Liver (tissue), 9 donors: Measurements from ENCODE around the gene KCTD2. TPM values are rescaled to one million over a fixed set of nuclear protein-coding genes. Genes with fewer than 3 reads are reported as not detected.

Experiments used
- DNase-seq: peaks from one replicate; pipeline ENCODE4 v3.0.0-alpha.2; 2017; ENCODE audit warnings: low spot score
- H3K27ac ChIP-seq, 2 donors: one replicate each; pipeline ENCODE4 v1.7.0; 2013; ENCODE audit warnings: inconsistent platforms in 2 of 2, low read length in 2 of 2, control low read depth in 1 of 2, low read depth in 1 of 2, mild to moderate bottlenecking in 1 of 2
- H3K27me3 ChIP-seq, 4 donors: one replicate each; pipeline versions ENCODE4 v1.6.1 to v1.7.0; 2013; ENCODE audit warnings: low read length in 3 of 4, inconsistent platforms in 1 of 4, mild to moderate bottlenecking in 1 of 4, moderate library complexity in 1 of 4; ENCODE audit not compliant: control insufficient read depth in 4 of 4, insufficient read depth in 4 of 4
- H3K36me3 ChIP-seq, 4 donors: one replicate each; pipeline versions ENCODE4 v1.6.1 to v1.7.0; 2013; ENCODE audit warnings: low read length in 3 of 4, mild to moderate bottlenecking in 3 of 4, low read depth in 1 of 4, moderate library complexity in 1 of 4; ENCODE audit not compliant: control insufficient read depth in 4 of 4, insufficient read depth in 3 of 4
- H3K4me1 ChIP-seq, 4 donors: one replicate each; pipeline versions ENCODE4 v1.6.1 to v1.7.0; 2013; ENCODE audit warnings: low read length in 3 of 4, mild to moderate bottlenecking in 3 of 4, moderate library complexity in 1 of 4; ENCODE audit not compliant: control insufficient read depth in 4 of 4, insufficient read depth in 4 of 4
- H3K4me3 ChIP-seq, 3 donors: one replicate each; pipeline versions ENCODE4 v1.6.1 to v1.7.0; 2013; ENCODE audit warnings: low read length in 3 of 3, control low read depth in 1 of 3, low read depth in 1 of 3, mild to moderate bottlenecking in 1 of 3
- H3K9ac ChIP-seq, 2 donors: one replicate each; pipeline ENCODE4 v1.7.0; 2013; ENCODE audit warnings: low read length in 2 of 2, mild to moderate bottlenecking in 2 of 2, moderate library complexity in 2 of 2, control low read depth in 1 of 2, low read depth in 1 of 2
- H3K9me3 ChIP-seq, 4 donors: one replicate each; pipeline versions ENCODE4 v1.6.1 to v1.7.0; 2013; ENCODE audit warnings: low read length in 3 of 4; ENCODE audit not compliant: control insufficient read depth in 4 of 4
- CTCF ChIP-seq: fragments of 150-350 bp; IDR thresholded peaks from 2 replicates; pipeline ENCODE4 v1.5.1; 2017; ENCODE audit warnings: improper control_type of control experiment, low read depth, low read length; ENCODE audit not compliant: missing input control
- EGR1 ChIP-seq, 2 donors: IDR thresholded peaks; 2 replicates each; pipeline ENCODE4 v1.6.1; 2016 to 2018; ENCODE audit warnings: antibody characterized with exemption in 2 of 2, low read depth in 2 of 2
- FOXA2 ChIP-seq: IDR thresholded peaks from 2 replicates; pipeline ENCODE4 v1.6.1; 2016; ENCODE audit warnings: antibody characterized with exemption
- GABPA ChIP-seq, 2 donors: IDR thresholded peaks in 1 of 2; conservative IDR thresholded peaks in 1 of 2; 2 replicates each; pipeline ENCODE4 v1.6.1; 2016; ENCODE audit warnings: antibody characterized with exemption in 2 of 2, mild to moderate bottlenecking in 1 of 2, moderate library complexity in 1 of 2
- HNF4A ChIP-seq, 2 donors: conservative IDR thresholded peaks; 2 replicates each; pipeline ENCODE4 v1.6.1; 2016; ENCODE audit warnings: antibody characterized with exemption in 2 of 2, mild to moderate bottlenecking in 2 of 2
- JUND ChIP-seq, 2 donors: IDR thresholded peaks; 2 replicates each; pipeline ENCODE4 v1.6.1; 2016; ENCODE audit warnings: antibody characterized with exemption in 2 of 2
- MAX ChIP-seq: IDR thresholded peaks from 2 replicates; pipeline ENCODE4 v1.6.1; 2016; ENCODE audit warnings: antibody characterized with exemption
- NR2F2 ChIP-seq: IDR thresholded peaks from 2 replicates; pipeline ENCODE4 v1.6.1; 2016; ENCODE audit warnings: antibody characterized with exemption
- SP1 ChIP-seq: IDR thresholded peaks from 2 replicates; pipeline ENCODE4 v1.6.1; 2018; ENCODE audit warnings: antibody characterized with exemption, mild to moderate bottlenecking
- TAF1 ChIP-seq: conservative IDR thresholded peaks from 2 replicates; pipeline ENCODE4 v1.6.1; 2016; ENCODE audit warnings: antibody characterized with exemption, mild to moderate bottlenecking
- ZBTB33 ChIP-seq: IDR thresholded peaks from 2 replicates; pipeline ENCODE4 v1.6.1; 2016; ENCODE audit warnings: antibody characterized with exemption
- WGBS: extraction: QIAGEN DNeasy Blood & Tissue Kit; methylation state at CpG from one replicate; pipeline ENCODE4 v1.1.7; 2013; 5-methylcytosine and 5-hydroxymethylcytosine counted together
- polyA plus RNA-seq, 2 donors: library from polyadenylated mRNA; stranded (reverse) in 1 of 2; unstranded in 1 of 2; fragments of 200-250 nt in 1 of 2; fragments of >200 nt in 1 of 2; fragmentation: Nextera tagmentation in 1 of 2; extraction: Ambion mirVana in 1 of 2; gene quantifications; one replicate each; pipeline versions ENCODE4 v1.2.1 to v1.2.3, GENCODE V29; 2013 to 2015
- total RNA-seq, 2 donors: library from RNA; depleted of rRNA; stranded (reverse); fragments of >200 nt; gene quantifications; one replicate each; pipeline ENCODE4 v1.2.3, GENCODE V29; 2014
- TF ChIP-seq, protein P1 (sequence below): IDR thresholded peaks from 2 replicates; pipeline ENCODE4 v1.6.1; 2016; ENCODE audit warnings: antibody characterized with exemption
- donor health status: healthy.
- donor health status: healthy.
- donor health status: healthy.
- donor health status: healthy.
- donor health status: healthy.

Gene KCTD2
- total and polyA plus RNA-seq, 4 donors = 2.4 to 8.2 (median 6.4) TPM

DNA sequence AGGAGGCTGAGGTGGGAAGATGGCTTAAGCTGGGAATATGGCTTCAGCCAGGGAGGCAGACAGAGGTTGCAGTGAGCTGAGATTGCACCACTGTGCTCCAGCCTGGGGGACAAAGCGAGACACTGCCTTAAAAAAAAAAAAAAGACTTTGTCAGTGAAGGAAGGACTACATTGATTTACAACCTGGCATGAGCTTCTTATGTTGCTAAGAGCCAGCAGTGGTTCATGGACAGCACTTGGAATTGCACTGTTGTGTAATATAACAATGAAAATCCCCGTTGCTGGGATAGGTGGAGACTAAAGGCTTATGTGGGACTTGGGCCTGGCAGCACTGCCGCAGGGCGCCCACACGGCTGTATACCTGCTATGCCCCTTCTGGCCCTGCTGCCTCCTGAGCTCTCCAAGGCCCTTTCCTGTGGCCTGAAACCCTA, 26.6 kb downstream of the KCTD2 start (continued):
- TF ChIP-seq SP1 = no peak
- TF ChIP-seq GABPA (IDR thresholded peaks at IDR 0.05 in 1 of 2, conservative IDR thresholded peaks at IDR 0.05 in 1 of 2) = no peak
- TF ChIP-seq MAX = no peak
- TF ChIP-seq, protein P1, sequence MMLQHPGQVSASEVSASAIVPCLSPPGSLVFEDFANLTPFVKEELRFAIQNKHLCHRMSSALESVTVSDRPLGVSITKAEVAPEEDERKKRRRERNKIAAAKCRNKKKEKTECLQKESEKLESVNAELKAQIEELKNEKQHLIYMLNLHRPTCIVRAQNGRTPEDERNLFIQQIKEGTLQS = no peak
- no peak for TF ChIP-seq HNF4A (conservative IDR thresholded peaks at IDR 0.05)

- H3K27me3 ChIP-seq = no peaks in the 10 kb centered on the region
- H3K4me1 ChIP-seq = peaks cover 3 to 44% (median 39%) of the 10 kb centered on the region in 4 donors
- no peaks in the 10 kb centered on the region for H3K9me3 ChIP-seq
- H3K36me3 ChIP-seq = no peaks in the 10 kb centered on the region
- H3K9ac ChIP-seq = no peak overlapping the region
- H3K4me3 ChIP-seq = no peak overlapping the region
- DNase-seq = no peak
- whole genome bisulfite sequencing = 86% methylated on average over 14 of the region's 14 CpGs
- H3K27ac ChIP-seq = no peak overlapping the region
- no peak for TF ChIP-seq ZBTB33
- TF ChIP-seq, protein P1 = no peak
- TF ChIP-seq TAF1 = no peak
- no peak for TF ChIP-seq EGR1 (IDR thresholded peaks at IDR 0.05; ENCODE audit: low read depth in 2 of 2)
These were observed 27.5 kb downstream of the KCTD2 start for GRCh38 chr17:75074532-75074931.

GRCh38 chr17:75075597-75076336, 28.7 kb downstream of the KCTD2 start:
- H3K27ac ChIP-seq = no peak overlapping the region
- H3K27me3 ChIP-seq = no peaks in the 10 kb centered on the region
- peaks cover 3 to 47% (median 39%) of the 10 kb centered on the region in 4 donors for H3K4me1 ChIP-seq
- no peaks in the 10 kb centered on the region for H3K9me3 ChIP-seq
- TF ChIP-seq NR2F2 (no peak), CTCF (no peak), MAX (no peak), EGR1 (IDR thresholded peaks at IDR 0.05; ENCODE audit: low read depth in 2 of 2) (no peak), JUND (IDR thresholded peaks at IDR 0.05) (no peak), FOXA2 (no peak), ZBTB33 (no peak)
- whole genome bisulfite sequencing = 76% methylated on average over 4 of the region's 4 CpGs
- no peak for DNase-seq
- no peak overlapping the region for H3K9ac ChIP-seq
- no peaks in the 10 kb centered on the region for H3K36me3 ChIP-seq
- H3K4me3 ChIP-seq = no peak overlapping the region
